NCI-H2196 (cell line): ENCODE data around the gene EIF3K.

Experiments used
- DNase-seq: peaks from one replicate; lab custom pipeline; 2025; ENCODE audit not compliant: unreplicated experiment; lab: John Stamatoyannopoulos, UW

Gene EIF3K

DNA sequence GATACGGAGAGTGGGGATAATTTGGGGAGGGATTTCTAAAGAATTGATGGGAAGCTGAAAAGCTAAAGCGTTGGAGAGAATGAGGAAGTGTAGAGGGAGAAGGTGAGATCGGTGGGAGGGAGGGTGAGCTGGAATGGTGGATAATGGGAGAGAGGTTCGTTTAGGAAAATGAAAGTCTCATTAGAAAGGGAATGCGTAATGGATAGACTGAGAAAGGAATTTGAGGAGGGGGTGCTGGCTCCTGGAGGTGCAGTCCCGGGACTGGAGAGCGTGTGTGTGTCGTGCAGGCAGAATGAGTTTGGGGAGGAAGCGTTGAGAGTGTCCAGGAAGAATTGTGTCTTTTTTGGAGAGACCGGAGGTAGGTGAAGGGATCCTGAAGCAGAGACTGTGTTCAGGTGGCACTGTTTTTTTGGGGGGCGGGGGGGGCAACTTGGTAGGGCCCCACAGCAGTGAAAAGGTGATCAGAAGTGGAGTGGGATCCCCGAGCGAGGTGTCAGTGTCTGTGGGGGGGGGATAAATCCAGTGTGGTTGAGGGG, 29.8 kb downstream of the EIF3K start:
- no peak for DNase-seq

DNA sequence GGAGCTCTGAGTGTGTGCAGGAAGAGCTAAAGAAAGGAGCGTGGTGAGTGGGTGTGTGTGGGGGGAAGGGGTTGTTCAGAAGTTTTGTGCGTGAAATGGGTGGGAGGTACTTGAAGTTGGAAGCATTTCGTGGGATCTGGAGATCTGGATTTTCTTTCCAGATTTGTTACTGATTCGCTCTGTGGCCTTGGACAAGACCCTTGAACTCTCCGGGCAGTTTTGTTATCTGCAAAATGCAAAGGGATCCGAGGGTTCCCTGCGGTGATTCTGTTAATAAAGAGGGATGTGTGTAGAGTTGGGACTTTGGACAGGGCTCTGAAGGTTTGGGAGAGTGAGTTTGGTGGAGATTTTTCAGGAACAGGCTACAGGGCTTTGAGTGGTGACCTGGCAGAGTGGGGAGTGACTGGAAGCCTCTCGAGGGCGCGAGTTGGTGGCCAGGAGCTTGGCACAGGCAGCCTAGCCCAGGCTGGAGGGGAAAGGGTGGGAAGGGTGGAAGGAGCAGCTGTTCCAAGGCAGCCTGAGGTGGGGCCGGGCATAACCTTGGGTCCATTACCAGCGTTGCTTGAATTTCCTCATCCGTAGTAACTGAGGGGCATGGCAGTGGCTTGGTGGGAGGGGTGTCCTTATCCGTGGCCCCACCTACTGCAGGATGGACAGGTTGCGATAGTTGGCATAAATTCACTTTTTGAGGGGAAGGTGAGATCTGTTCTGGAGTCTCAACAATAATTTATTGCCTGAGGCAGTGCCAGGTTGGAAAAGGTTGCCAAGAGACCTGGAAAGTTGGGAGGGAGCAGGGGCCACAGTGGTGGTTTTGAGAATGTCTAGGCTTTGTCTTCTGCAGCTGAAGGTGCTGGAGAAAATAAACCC, 30.6 kb downstream of the EIF3K start:
- peak; percentile 59 for DNase-seq

DNA sequence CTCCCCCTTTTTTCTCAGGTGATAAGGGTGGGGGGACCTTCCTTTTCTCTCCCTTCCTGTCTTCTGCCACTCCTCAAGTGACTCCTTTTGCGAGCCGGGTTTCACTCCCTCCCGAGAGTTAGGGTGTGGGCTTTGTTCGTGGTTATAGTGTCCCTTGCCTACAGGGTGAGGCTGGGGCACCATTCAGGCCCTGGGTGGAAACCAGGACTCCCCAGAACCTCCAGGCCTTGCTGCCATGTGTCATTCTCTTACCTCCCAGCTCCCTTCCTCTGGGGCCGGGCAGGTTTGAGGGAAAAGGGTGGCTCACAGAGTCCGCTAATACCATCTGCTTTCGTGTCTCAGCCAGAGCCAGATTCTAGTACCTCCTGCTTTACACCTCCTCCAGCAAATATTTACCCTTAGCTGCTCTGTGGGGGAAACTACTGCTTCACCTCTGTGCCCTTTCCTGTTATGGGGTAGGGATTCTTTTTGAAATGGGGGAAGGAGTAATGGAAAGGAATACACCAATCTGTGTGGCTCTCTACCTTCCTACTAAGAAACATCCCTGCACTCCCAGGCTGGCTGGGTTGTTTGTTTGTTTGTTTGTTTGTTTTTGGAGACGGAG, 31.3 kb downstream of the EIF3K start:
- DNase-seq = no peak

DNA sequence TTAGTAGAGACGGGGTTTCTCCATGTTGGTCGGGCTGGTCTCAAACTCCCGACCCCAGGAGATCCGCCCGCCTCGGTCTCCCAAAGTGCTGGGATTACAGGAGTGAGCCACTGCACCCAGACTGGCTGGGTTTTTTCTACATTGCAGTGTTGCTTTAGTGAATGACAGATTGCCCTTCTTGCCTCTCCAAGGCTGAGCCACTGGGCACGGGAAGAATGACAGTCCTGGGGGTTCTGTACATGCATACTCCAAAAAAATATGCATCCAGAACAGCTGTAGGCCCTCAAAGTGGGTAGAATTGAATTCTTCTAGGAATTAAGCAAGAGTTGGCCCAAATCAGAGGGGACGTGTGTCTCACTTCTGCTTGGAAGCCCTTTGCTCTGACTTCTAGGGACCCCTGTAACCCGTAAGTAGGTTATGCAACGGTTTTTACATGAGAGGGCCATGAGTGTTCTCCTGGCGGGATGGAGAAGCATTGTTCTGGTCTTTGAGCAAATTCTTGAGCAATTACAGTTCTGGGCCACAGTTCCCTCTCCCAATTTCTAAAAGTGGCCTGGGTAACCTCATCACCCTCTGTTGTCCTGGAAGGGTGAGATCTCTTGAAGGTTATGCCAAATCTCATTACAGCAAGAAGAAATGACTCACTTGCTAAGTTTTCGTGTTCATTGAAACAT, 32.1 kb downstream of the EIF3K start:
- DNase-seq = no peak

DNA sequence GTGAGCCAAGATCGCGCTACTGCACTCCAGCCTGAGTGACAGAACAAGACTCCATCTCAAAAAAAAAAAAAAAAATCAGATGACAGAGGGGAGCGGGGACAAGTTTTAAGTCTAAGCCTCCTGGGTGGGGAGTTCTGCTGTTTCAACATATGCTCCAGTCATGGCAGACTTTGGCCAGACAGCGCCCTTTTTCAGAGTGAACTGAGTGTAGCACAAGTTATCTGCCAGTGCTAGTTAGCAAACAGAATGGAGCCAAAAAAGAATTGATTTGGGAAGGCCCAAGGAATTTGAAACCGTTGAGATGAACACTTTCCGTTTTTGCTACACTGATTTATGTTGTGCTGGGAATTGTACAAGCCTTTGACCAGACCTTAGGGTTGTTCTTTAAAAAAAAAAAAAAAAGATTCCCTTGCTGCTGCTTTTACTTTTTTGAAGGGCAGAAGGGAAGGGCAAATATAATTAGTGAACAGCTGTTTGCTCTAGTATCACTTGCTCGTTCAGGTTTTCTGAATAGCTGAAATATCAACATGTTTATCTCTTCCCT, 34.1 kb downstream of the EIF3K start:
- no peak for DNase-seq

DNA sequence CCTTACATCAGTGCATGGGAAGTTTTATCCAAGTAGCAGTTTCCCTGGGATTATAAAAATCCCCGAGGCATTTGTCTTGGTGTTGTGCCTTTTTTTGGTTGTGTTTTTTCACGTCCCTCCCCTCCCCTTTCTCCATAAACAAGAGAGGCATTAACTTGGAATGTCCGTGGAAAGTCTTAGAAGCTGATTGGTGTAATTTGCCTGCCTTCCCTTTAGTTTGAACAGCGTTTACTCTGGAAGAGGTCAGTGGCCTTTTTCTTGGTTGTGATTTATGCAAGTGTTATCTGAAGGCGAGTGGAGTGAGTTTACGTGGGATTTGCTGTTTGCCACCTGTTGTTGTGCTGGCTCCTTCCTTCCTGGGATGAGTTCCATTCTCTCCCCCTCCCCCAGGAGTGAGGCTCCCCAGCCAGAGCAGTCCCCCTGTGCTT, 35.7 kb downstream of the EIF3K start:
- no peak for DNase-seq

DNA sequence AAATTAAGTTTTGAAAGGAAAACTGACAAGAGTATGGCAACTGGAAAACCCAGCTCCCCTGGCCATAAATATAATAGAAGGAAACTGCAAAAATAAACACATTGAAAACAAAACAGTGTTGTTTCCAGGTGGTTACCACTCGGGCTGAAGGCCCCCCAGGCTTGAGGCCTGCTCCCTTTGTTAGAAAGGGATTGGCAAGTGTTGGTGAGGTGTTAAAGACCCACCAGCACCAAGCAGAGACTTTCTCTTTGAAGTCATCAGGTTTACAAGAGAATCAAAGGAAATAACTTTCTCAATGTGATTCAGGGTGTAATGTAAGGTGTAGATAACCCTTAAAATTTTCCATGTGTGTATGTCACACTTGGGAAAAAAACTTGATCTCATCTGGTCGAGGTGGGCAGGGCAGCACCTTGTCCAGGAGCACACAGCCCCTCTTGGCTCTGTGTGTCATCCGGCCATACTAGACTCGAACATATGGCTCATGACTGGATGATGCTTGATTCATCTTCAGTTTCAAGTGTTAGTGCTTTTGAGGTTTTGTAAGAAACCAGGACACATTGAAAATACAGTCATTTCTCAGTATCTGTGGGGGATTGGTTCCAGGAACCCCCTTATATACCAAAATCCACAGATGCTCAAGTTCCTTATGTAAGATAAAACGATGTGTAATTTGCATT, 36.3 kb downstream of the EIF3K start:
- no peak for DNase-seq

DNA sequence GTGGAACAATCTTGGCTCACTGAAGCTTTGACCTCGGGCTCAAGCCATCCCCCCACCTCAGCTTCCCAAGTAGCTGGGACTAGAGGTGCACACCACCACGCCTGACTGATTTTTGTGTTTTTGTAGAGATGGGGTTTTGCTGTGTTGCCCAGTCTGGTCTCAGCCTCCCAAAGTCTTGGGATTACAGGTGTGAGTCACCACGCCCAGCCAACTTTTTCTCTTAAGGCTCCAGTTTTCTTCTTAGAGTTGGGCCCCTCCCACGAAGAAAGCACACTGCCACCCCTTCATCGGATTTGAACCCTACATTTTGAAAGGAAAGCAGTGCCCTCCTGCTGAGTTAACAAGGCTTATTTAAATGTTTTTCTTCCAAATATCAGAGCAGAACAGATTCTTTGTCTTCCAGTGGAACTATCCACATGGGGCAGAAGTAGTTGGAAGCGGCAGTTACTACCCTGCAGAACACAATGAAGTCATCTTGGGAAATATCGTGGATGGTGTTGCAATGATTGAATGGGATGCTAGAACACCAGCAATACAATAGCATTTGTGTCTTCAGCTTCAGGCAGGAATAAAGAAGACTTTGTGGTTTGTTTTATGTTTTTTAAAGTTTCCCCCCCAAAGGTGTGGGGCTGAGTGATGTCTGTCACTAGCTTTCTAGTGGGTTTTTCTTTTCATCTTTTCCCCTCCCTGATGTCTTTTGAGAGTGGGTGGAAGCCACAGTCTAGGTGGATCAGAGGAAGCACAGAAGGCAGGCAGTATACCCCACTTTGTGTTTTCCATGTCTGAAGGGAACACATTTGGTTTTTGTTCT, 37.4 kb downstream of the EIF3K start:
- no peak for DNase-seq

DNA sequence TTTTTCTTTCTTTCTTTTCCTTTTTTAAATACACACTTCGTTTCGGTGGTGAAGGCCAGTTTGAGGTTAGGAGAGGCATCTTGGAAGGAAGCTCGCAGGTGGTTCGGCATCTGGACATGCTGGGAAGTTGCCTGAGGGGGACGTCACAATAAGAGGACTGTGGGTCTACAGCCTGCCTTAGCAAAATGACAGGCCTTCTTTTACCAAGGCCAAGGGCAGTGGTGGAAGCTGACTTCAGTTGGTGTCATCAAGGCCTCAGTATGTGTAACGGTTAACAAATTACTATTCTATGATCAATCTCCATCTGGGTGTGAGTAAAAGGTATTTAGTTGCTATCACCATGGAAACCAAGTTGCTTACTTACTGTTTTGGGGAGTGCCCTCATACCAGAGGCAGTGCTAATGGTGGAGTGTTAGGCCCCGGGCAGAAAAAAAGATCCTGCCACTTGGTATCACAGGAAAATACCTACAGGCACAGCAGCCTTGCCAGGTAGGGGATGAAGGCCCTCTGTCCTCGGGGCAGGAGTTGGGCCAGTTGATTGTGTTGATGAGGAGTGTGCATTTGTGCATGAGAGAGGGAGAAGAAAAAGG, 38.7 kb downstream of the EIF3K start:
- DNase-seq = no peak

DNA sequence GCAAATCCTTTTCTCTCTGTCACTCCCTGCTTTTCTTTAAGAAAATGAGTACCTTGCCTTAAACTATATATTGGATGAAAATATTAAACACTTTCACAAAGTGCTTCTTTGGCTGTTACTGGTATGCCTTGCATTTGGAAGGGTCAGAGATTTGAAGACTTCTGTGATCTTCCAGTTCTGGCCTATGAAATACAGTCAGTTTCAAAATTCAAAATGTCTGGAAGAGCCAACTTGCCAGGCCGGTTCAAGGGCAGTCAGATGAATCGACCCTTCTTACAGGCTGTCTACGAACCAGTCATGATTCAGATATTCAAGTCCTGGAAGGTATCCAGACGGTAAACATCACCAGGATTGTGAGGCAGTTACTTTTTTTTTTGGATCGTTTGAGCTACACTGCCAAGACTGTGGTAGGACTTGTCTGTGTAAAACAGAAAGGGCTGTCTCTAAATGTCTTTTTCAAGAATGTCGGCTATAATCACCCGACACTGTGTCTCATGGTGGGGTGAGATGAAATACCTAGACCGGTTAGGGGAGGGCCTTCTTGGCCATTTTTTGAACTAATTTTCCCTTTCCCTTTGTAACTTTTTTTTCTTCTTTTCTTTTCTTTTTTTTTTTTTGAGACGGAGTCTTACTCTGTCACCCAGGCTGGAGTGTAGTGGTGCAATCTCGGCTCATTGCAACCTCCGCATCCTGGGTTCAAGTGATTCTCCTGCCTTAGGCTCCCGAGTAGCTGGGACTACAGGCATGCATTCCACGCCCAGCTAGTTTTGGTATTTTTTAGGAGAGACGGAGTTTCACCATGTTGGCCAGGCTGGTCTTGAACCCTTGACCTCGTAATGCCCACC, 39.7 kb downstream of the EIF3K start:
- DNase-seq = peak; percentile 93

DNA sequence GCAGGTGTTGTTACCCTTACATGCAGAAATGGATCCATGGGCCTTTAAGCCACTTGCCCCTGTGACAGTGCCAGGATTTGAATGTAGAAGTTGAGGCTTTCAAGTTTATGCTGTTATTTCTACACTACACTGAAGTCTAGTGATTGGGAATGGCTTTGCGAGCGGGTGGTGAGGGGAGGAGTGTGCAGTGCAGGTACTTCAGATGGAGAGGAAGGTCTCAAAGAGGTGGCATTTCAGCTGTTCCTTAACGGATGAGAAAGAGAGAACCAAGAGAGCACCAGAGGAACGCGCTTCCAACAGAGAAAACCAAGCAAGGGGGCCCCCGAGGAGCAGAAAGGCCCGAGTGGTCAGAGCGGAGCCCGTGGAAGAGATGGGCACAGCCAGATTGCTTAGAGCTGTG, 41.7 kb downstream of the EIF3K start:
- no peak for DNase-seq

DNA sequence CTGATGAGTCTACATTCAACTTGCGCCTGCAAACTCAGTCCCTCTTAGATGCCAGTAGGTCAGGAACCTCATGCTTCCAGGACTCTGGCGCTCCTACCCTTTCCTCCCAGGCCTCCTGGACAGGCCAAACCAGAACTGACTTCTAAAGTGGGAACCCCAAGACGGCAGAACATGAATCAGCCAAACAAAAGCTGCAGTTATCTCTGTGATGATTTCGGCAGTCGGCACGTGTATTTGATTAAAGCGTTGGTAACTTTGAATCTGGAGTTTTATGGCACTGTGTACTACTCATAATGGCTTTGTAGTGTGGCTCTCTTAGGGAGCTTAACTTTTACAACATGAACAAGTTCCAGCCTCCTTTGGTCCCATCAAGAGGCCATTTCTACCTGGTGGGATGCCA, 42.1 kb downstream of the EIF3K start:
- no peak for DNase-seq

DNA sequence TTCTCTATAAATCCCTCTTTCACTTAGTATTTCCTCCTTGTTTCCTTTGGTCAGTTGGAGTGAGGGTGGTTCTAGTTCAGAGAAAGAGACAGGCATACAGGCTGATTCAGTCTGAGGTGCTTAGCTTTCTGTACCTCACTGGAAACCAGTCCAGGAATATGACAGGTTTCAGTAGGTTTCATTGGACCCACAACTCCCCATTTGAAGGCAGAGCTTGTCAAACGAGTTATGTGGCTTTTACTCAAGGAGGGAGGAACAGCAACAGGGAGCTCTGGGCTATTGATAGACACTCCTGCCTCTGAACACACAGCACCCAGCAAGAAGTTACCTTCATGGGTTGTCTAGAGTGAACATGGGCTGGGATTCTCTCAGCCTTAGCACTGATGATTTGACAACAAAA, 43.0 kb downstream of the EIF3K start:
- peak; percentile 24 for DNase-seq

DNA sequence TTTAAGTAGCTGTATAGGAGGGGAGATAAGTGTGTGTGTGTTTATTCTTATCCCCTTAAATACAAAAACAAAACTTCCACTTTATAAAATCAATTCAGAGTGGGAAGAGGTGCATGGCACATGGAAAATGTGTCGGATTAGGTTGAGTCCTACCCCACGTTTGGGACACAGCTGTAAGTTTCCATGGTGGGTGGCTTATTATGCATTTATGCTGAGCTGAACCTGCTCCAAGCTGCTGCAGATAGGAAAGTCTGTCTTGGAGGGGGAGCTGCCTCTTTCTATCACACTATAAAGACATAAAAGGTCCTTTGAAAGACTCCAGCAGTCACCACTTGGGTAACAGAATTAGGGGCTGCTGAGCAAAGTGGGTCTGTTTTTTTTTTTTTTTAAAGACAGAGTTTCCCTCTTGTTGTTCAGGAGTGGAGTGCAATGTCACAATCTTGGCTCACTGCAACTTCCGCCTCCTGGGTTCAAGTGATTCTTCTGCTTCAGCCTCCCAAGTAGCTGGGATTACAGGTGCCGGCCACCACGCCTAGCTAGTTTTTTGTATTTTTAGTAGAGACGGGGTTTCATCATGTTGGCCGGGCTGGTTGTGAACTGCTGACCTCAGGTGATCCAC, 43.7 kb downstream of the EIF3K start:
- DNase-seq = no peak

DNA sequence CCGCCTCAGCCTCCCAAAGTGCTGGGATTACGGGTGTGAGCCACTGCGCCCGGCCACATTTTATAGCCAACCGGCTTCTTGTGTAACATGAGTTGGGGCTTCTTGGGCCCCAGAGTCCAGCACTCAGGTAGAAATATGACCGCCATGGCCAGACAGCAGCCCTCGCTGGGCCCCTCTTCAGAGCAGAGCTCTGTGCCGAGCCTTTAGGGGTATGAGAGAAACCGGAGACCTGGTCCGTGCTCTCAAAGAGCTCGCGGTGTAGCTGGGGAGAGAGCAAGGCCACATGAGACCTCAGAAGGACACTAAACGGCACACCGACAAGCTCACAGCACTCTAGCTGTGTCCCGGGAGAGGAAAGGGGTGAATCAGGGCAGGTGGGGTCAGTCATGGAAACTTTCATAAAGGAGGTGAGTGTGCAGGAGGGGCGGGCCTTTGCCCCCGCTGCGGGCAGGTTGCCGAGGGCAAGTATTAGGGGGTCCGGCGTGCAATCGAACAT, 44.2 kb downstream of the EIF3K start:
- DNase-seq = no peak

DNA sequence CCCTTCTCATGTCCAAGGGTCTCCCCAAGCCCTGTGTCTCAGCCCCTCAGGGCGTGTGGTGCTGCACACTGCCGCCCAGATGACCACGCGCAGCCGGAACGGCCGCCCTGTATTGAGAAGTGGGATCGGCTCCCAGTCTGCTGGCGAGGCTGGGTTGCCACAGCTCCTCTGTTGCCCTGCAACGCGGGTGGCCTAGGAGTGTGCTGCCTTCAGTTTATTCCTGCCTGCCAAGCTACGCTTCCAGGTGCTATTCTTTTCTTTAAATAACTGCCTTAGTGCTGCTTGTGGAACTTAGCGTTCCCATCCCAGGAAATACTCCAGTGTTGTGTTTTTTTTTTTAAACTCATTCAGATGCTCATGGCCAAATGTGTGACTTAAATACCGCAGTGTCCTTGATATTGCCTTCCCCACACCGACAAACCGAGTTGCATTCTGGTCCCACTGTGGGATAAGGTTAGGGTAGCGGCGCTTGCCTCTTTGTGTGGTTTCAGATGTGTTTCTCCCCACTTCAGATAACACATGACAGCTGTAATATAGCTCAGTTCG, 45.0 kb downstream of the EIF3K start:
- no peak for DNase-seq

DNA sequence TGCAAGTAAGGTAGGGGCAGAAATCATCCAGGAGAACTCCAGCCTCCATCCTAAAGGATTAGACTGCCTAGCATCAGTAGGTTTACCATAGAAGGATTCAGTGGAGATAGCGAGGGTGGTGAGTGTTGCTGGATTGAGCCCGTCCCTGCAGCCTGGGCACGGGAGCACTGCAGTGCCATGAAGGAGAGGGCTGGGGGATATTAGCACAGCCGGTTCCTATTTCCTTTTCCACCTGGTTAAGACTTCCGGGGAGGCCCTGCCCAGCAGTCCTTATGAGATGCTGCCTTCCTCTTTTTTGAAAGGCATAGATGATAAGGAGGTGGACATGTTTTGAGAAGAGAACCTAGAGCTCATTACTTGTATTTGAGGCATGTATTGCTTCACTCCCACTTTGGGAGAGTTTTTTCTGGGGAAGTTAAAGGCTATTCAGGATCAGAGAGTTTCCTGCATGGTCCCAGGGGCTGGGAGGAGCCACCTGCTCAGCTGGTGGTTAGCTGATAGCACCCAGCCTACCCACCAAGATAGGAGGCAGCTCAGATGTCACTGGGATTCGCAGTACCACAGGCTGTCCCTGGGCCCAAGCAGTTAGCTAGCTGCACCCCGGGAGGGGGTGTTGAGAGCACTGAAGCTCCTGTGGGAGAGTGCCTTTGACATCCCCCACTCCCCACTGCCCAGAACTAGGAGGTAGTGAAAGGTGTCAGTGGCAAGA, 45.7 kb downstream of the EIF3K start:
- DNase-seq = no peak
